H9 (cell line): ENCODE measurements around the gene POU5F1. TPM values are rescaled to one million over a fixed set of nuclear protein-coding genes. Genes with fewer than 3 reads are reported as not detected.
"Not testable (repeated sequence)": the region's sequence is repeated elsewhere in the genome, so short reads cannot be mapped to it uniquely, and the experiment has no call there.

ENCODE experiments used
- DNase-seq: peaks from one replicate; pipeline ENCODE4 v3.0.0-alpha.2; 2017
- H2AFZ ChIP-seq: one replicate; pipeline ENCODE4 v1.6.1; 2013; ENCODE audit warnings: mild to moderate bottlenecking, low read length, control low read depth, moderate library complexity
- H2AK5ac ChIP-seq: 2 replicates; pipeline ENCODE4 v1.6.1; 2013; ENCODE audit warnings: low read length, control low read depth, mixed read lengths; ENCODE audit not compliant: insufficient read length
- H2BK120ac ChIP-seq: one replicate; pipeline ENCODE4 v1.6.1; 2013; ENCODE audit warnings: low read depth, mild to moderate bottlenecking, low read length, control low read depth, inconsistent platforms; ENCODE audit not compliant: poor library complexity, severe bottlenecking
- H2BK12ac ChIP-seq: 2 replicates; pipeline ENCODE4 v1.6.1; 2013; ENCODE audit warnings: low read length, control low read depth, mixed read lengths, low read depth; ENCODE audit not compliant: insufficient read length
- H2BK15ac ChIP-seq: 2 replicates; pipeline ENCODE4 v1.6.1; 2013; ENCODE audit warnings: low read depth, low read length, control low read depth
- H2BK20ac ChIP-seq: one replicate; pipeline ENCODE4 v1.6.1; 2013; ENCODE audit warnings: low read depth, mild to moderate bottlenecking, low read length, control low read depth, inconsistent platforms; ENCODE audit not compliant: poor library complexity, severe bottlenecking
- H2BK5ac ChIP-seq: 2 replicates; pipeline ENCODE4 v1.6.1; 2013; ENCODE audit warnings: low read length, control low read depth, mixed read lengths; ENCODE audit not compliant: insufficient read length
- H3K14ac ChIP-seq: 2 replicates; pipeline ENCODE4 v1.6.1; 2013; ENCODE audit warnings: low read length, control low read depth; ENCODE audit not compliant: insufficient read depth
- H3K18ac ChIP-seq: 2 replicates; pipeline ENCODE4 v1.6.1; 2013; ENCODE audit warnings: low read depth, mild to moderate bottlenecking, mixed read lengths, low read length, control low read depth; ENCODE audit not compliant: insufficient read length
- H3K23ac ChIP-seq: 2 replicates; pipeline ENCODE4 v1.6.1; 2013; ENCODE audit warnings: low read length, control low read depth, mixed read lengths, low read depth; ENCODE audit not compliant: insufficient read length
- H3K23me2 ChIP-seq: 2 replicates; pipeline ENCODE4 v1.6.1; 2013; ENCODE audit warnings: low read depth, mild to moderate bottlenecking, mixed read lengths, low read length, control low read depth; ENCODE audit not compliant: insufficient read length, poor library complexity, severe bottlenecking
- H3K27ac ChIP-seq: 2 replicates; pipeline ENCODE4 v1.5.1; 2013; ENCODE audit warnings: low read length, control low read depth, mixed read lengths, low read depth; ENCODE audit not compliant: insufficient read length
- H3K27me3 ChIP-seq: 2 replicates; pipeline ENCODE4 v1.6.1; 2013; ENCODE audit warnings: low read length, control low read depth, inconsistent platforms; ENCODE audit not compliant: insufficient read depth
- H3K4ac ChIP-seq: 2 replicates; pipeline ENCODE4 v1.6.1; 2013; ENCODE audit warnings: low read depth, mild to moderate bottlenecking, control low read depth, inconsistent platforms, low read length, moderate library complexity
- H3K4me1 ChIP-seq: 2 replicates; pipeline ENCODE4 v1.6.1; 2013; ENCODE audit warnings: low read length, control low read depth, inconsistent platforms; ENCODE audit not compliant: insufficient read depth
- H3K4me2 ChIP-seq: 2 replicates; pipeline ENCODE4 v1.6.1; 2013; ENCODE audit warnings: low read length, control low read depth, mixed read lengths; ENCODE audit not compliant: insufficient read length, insufficient read depth
- H3K56ac ChIP-seq: 2 replicates; pipeline ENCODE4 v1.6.1; 2013; ENCODE audit warnings: low read depth, mild to moderate bottlenecking, mixed read lengths, low read length, control low read depth; ENCODE audit not compliant: insufficient read length
- H3K79me1 ChIP-seq: 2 replicates; pipeline ENCODE4 v1.6.1; 2013; ENCODE audit warnings: low read depth, mild to moderate bottlenecking, moderate library complexity, low read length, control low read depth, inconsistent platforms; ENCODE audit not compliant: insufficient read depth, poor library complexity, severe bottlenecking
- H3K79me2 ChIP-seq: 2 replicates; pipeline ENCODE4 v1.6.1; 2013; ENCODE audit warnings: low read length, control low read depth, inconsistent platforms; ENCODE audit not compliant: insufficient read depth
- H3K9ac ChIP-seq: 2 replicates; pipeline ENCODE4 v1.6.1; 2013; ENCODE audit warnings: low read length, control low read depth, mixed read lengths; ENCODE audit not compliant: insufficient read length; ENCODE audit errors: extremely low read depth
- H3K9me3 ChIP-seq: one replicate; pipeline ENCODE4 v1.6.1; 2013; ENCODE audit warnings: low read depth, low read length, inconsistent platforms; ENCODE audit not compliant: control insufficient read depth
- H3T11ph ChIP-seq: one replicate; pipeline ENCODE4 v1.6.1; 2013; ENCODE audit warnings: mild to moderate bottlenecking, low read length, control low read depth, inconsistent platforms
- H4K20me1 ChIP-seq: one replicate; pipeline ENCODE4 v1.6.1; 2013; ENCODE audit not compliant: control insufficient read depth, insufficient read length, insufficient read depth
- H4K5ac ChIP-seq: 2 replicates; pipeline ENCODE4 v1.6.1; 2013; ENCODE audit warnings: low read depth, mild to moderate bottlenecking, mixed read lengths, low read length, control low read depth; ENCODE audit not compliant: insufficient read length
- H4K8ac ChIP-seq: replicated peaks from 2 replicates; pipeline ENCODE4 v1.6.1; 2013; ENCODE audit warnings: low read length, control low read depth, mixed read lengths, low read depth; ENCODE audit not compliant: insufficient read length
- H4K91ac ChIP-seq: 2 replicates; pipeline ENCODE4 v1.6.1; 2013; ENCODE audit warnings: low read depth, mild to moderate bottlenecking, moderate library complexity, mixed read lengths, low read length, control low read depth; ENCODE audit not compliant: insufficient read length
- H3K27ac Mint-ChIP-seq, 3 experiments: 2 replicates in 2 of 3; 3 replicates in 1 of 3; pipeline ENCODE4 v1.8.0; 2020 to 2021; ENCODE audit warnings: mixed read lengths in 3 of 3, mild to moderate bottlenecking in 1 of 3, moderate library complexity in 1 of 3
- H3K27me3 Mint-ChIP-seq: 2 replicates; pipeline ENCODE4 v1.8.0; 2021; ENCODE audit warnings: low read depth, mild to moderate bottlenecking, moderate library complexity, mixed read lengths
- H3K36me3 Mint-ChIP-seq, 3 experiments: 2 replicates in 2 of 3; 3 replicates in 1 of 3; pipeline ENCODE4 v1.8.0; 2020 to 2021; ENCODE audit warnings: low read depth in 3 of 3, mixed read lengths in 3 of 3; ENCODE audit not compliant: insufficient read depth in 1 of 3
- H3K4me1 Mint-ChIP-seq, 2 experiments: 2 replicates each; pipeline ENCODE4 v1.8.0; 2020; ENCODE audit warnings: mixed read lengths in 2 of 2
- H3K4me3 Mint-ChIP-seq, 2 experiments: 2 replicates in 1 of 2; 3 replicates in 1 of 2; pipeline ENCODE4 v1.8.0; 2020 to 2021; ENCODE audit warnings: mild to moderate bottlenecking in 2 of 2, mixed read lengths in 2 of 2, moderate library complexity in 1 of 2
- H3K9me3 Mint-ChIP-seq, 2 experiments: 2 replicates in 1 of 2; 3 replicates in 1 of 2; pipeline ENCODE4 v1.8.0; 2020; ENCODE audit warnings: mild to moderate bottlenecking in 2 of 2, mixed read lengths in 2 of 2, moderate library complexity in 1 of 2
- WGBS: extraction: QIAGEN DNeasy Blood & Tissue Kit; methylation state at CpG from one replicate; pipeline ENCODE4 v1.1.7; 2013; ENCODE audit warnings: missing lambda C conversion rate, low lambda C conversion rate, mixed read lengths; ENCODE audit not compliant: insufficient read length; ENCODE audit errors: extremely low coverage; 5-methylcytosine and 5-hydroxymethylcytosine counted together
- total RNA-seq: library from RNA; stranded (reverse); gene quantifications from 2 replicates; pipeline ENCODE4 v1.2.1, GENCODE V29; 2021
- TF ChIP-seq, protein P1 (sequence below): fragments of 200-600 bp; sonication (generic); conservative IDR thresholded peaks from 3 replicates; pipeline ENCODE4 v1.8.0; 2021; ENCODE audit warnings: antibody characterized with exemption, mild to moderate bottlenecking

Gene POU5F1
- total RNA-seq, 1 experiment from 2014 or later, result 2,134 TPM

DNA sequence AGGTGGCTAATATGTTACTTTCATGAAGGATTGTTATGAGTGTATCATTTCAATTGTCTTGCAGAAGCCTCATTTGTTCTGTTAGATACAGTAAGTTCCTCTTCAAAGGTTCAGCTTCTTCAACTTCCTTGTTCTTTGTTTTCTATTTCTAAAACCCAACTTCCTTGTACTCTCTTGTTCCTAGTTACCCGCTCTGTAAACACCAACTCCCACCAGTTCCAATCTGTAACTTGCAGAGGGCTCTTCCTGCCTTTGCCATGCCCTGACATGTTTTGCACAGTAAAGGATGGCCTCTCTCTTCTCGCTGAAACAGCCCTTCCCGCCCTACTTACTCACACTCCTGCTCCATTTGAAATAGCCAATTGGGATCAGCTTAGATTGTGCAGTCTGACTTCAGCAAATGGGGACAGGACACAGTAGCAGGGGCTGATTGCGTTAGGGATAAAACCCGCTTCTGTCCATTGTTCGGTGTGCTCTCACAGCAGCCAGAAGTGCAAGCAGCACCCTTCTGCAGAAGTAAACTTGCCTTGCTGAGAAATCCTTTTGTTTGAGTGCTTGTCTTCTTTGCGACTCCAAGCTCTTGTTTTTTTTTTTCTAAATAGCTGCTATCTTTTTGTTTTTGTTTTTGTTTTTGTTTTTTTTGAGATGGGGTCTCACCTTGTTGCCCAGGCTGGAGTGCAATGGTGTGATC lies 45.9 kb upstream of the POU5F1 start:
- H3K23me2 ChIP-seq, result no peaks in the 10 kb centered on the region
- no peaks in the 10 kb centered on the region for H3K9me3 ChIP-seq
- H3K9me3 Mint-ChIP-seq, result peaks cover 8 to 15% of the 10 kb centered on the region in 2 experiments; a peak in 4 of 5 replicates

DNA sequence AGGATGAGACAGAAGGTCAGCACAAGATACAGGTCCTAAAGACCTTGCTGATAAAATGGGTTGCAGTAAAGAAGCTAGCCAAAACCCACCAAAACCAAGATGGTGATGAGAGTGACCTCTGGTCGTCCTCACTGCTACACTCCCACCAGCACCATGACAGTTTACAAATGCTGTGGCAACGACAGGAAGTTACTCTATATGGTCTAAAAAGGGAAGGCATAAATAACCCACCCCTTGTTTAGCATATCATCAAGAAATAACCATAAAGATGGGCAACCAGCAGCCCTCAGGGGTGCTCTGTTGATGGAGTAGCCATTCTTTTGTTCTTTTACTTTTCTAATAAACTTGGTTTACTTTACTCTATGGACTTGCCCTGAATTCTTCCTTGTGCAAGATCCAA lies 44.7 kb upstream of the POU5F1 start:
- not testable (repeated sequence) for H3K36me3 Mint-ChIP-seq, H2BK20ac ChIP-seq, H2BK120ac ChIP-seq, H3K27ac Mint-ChIP-seq, H3K27ac ChIP-seq, H3K14ac ChIP-seq, H2AFZ ChIP-seq, H4K8ac ChIP-seq, H2BK5ac ChIP-seq, H3K79me1 ChIP-seq, H3K27me3 Mint-ChIP-seq, H3K4me2 ChIP-seq, H3K4ac ChIP-seq, H3K9me3 ChIP-seq, H3K9ac ChIP-seq, H2AK5ac ChIP-seq, H3K79me2 ChIP-seq, H3T11ph ChIP-seq, H4K5ac ChIP-seq, H3K18ac ChIP-seq, H2BK12ac ChIP-seq, DNase-seq, H3K4me1 ChIP-seq, H3K4me3 Mint-ChIP-seq, H4K91ac ChIP-seq, H3K27me3 ChIP-seq, H3K23ac ChIP-seq, H2BK15ac ChIP-seq, H4K20me1 ChIP-seq, H3K23me2 ChIP-seq, H3K56ac ChIP-seq
- H3K4me1 Mint-ChIP-seq, result peaks cover 21 to 22% of the 10 kb centered on the region in 2 experiments
- WGBS, result no CpG with 5 or more reads among the region's 2 CpGs
- H3K9me3 Mint-ChIP-seq, result peaks cover 8 to 15% of the 10 kb centered on the region in 2 experiments; a peak in 4 of 5 replicates

More for the DNA sequence above, 45.9 kb upstream of the POU5F1 start:
- Histone ChIP-seq H3K14ac (no peak overlapping the region), H3T11ph (no peak overlapping the region), H3K4me2 (no peak overlapping the region), H3K56ac (no peak overlapping the region), H3K79me2 (no peaks in the 10 kb centered on the region), H3K9ac (no peak overlapping the region), H3K27me3 (no peaks in the 10 kb centered on the region), H3K23ac (no peak overlapping the region), H3K18ac (no peak overlapping the region), H2BK120ac (no peak overlapping the region), H3K79me1 (no peaks in the 10 kb centered on the region), H2BK20ac (no peak overlapping the region), H4K8ac (no peak overlapping the region), H2BK15ac (no peak overlapping the region), H2BK5ac (no peak overlapping the region), H4K91ac (no peak overlapping the region), H2BK12ac (no peak overlapping the region), H2AK5ac (no peak overlapping the region), H3K27ac (no peak overlapping the region), H3K4ac (no peak overlapping the region), H4K5ac (no peak overlapping the region), H2AFZ (no peak overlapping the region), H3K4me1 (no peaks in the 10 kb centered on the region), H4K20me1 (no peaks in the 10 kb centered on the region)
- H3K4me3 Mint-ChIP-seq, result no peak overlapping the region
- H3K27me3 Mint-ChIP-seq, result peaks cover 2% of the 10 kb centered on the region
- H3K27ac Mint-ChIP-seq, result no peak overlapping the region
- H3K4me1 Mint-ChIP-seq, result peaks cover 10 to 11% of the 10 kb centered on the region in 2 experiments
- no peak for DNase-seq
- TF ChIP-seq, protein P1, sequence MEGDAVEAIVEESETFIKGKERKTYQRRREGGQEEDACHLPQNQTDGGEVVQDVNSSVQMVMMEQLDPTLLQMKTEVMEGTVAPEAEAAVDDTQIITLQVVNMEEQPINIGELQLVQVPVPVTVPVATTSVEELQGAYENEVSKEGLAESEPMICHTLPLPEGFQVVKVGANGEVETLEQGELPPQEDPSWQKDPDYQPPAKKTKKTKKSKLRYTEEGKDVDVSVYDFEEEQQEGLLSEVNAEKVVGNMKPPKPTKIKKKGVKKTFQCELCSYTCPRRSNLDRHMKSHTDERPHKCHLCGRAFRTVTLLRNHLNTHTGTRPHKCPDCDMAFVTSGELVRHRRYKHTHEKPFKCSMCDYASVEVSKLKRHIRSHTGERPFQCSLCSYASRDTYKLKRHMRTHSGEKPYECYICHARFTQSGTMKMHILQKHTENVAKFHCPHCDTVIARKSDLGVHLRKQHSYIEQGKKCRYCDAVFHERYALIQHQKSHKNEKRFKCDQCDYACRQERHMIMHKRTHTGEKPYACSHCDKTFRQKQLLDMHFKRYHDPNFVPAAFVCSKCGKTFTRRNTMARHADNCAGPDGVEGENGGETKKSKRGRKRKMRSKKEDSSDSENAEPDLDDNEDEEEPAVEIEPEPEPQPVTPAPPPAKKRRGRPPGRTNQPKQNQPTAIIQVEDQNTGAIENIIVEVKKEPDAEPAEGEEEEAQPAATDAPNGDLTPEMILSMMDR, result no peak
- WGBS, result no CpG with 5 or more reads among the region's 7 CpGs
- H3K36me3 Mint-ChIP-seq, result peaks cover 6 to 9% (median 6%) of the 10 kb centered on the region in 3 experiments; a peak in 4 of 7 replicates
